ENCODE data around the gene ZNF570. TPM values are rescaled to one million over a fixed set of nuclear protein-coding genes. Genes with fewer than 3 reads are reported as not detected.
A peak's percentile ranks its signal among the peaks of the same experiment; 100 is the strongest.

Gene ZNF570
- 10 to 100 TPM in 1 of 3 donors, 1 to 10 TPM in 2; 3.7 to 10.4 (median 4.1) TPM for polyA plus RNA-seq

- peak; percentile 85 to 87 (median 86) for DNase-seq
- peaks cover 44 to 52% of the 10 kb centered on the region in 2 donors for H3K4me1 Mint-ChIP-seq
- H3K36me3 Mint-ChIP-seq: peaks cover 16 to 20% (median 19%) of the 10 kb centered on the region in 3 donors
- peak within 1 kb of the TSS; percentile 95 to 99 (median 97) for H3K4me3 Mint-ChIP-seq
- peaks cover 5 to 11% (median 8%) of the 10 kb centered on the region in 6 donors for H3K9me3 Mint-ChIP-seq
- peaks cover 8 to 26% (median 25%) of the 10 kb centered on the region in 3 donors for H3K27me3 Mint-ChIP-seq (ENCODE audit: low read depth in 3 of 3)
- peak within 1 kb of the TSS; percentile 97 to 99 (median 98) for H3K27ac Mint-ChIP-seq
These were observed at the start of gene ZNF570 for GRCh38 chr19:37468961-37469777. Gene ZNF570 (plus strand): TSS chr19:37469356. CDS start chr19:37470355, 999 bp downstream.

DNA sequence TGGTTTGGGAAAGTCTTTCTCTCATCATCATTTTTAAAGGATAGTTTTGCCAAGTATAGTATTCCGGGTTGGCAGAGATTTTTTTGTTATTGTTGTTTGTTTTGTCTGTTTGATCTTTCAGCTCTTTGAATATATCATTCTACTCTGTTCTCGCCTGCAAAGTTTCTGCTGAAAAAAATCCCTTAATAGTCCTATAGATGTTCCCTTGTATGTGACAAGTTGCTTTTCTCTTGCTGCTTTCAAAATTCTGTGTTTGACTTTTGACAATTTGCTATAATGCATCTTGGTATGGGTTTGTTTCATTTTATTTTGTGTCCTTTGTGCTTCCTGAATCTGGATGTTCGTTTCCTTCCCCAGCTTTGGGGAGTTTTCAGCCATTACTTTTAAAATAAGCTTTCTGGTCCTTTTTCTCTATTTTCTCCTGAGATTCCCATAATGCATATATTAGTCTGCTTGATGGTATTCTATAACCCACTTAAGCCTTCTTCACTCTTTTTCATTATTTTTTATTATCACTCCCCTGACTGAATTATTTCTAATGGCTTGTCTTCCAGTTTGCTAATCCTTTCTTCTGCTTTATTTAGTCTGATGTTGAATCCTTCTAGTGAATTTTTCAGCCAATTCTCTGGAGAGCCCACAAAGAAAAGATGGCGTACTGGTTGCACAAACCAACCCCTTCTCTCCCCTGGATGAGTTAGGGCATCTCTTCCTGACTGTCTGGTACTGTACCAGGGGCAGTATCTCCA, 16.5 kb upstream of the ZNF570 start:
- peaks cover 74 to 98% (median 93%) of the 10 kb centered on the region in 6 donors for H3K9me3 Mint-ChIP-seq
- no peak overlapping the region for H3K4me3 Mint-ChIP-seq
- H3K36me3 Mint-ChIP-seq: peaks cover 57 to 63% (median 60%) of the 10 kb centered on the region in 3 donors
- DNase-seq: no peak
- peaks cover 2 to 3% (median 2%) of the 10 kb centered on the region in 3 donors for H3K27me3 Mint-ChIP-seq (ENCODE audit: low read depth in 3 of 3)
- H3K27ac Mint-ChIP-seq: peak overlapping the region in 1 of 6 donors; percentile 41
- H3K4me1 Mint-ChIP-seq: no peaks in the 10 kb centered on the region

DNA sequence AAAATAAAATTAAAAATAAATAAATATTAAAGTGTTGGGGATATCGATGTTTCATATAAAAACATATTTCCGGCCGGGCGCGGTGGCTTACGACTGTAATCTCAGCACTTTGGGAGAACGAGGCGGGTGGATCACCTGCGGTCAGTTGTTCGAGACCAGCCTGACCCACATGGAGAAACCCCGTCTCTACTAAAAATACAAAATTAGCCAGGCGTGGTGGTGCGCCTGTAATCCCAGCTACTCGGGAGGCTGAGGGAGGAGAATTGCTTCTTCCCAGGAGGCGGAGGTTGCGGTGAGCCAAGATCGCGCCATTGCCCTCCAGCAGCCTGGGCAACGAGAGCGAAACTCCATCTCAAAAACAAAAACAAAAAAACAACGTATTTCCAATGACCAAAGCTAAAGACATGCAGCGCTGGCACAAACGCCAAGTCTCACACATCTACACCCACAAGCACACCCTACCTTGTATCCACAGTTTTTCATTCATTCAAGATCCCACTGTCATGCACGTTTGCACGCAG, 2.8 kb upstream of the ZNF570 start:
- peaks cover 16 to 20% (median 20%) of the 10 kb centered on the region in 3 donors for H3K36me3 Mint-ChIP-seq
- H3K27me3 Mint-ChIP-seq (ENCODE audit: low read depth in 3 of 3): peaks cover 8 to 26% (median 25%) of the 10 kb centered on the region in 3 donors
- peak overlapping the region; percentile 97 to 99 (median 98) for H3K27ac Mint-ChIP-seq
- peak overlapping the region; percentile 91 to 99 (median 97) for H3K4me3 Mint-ChIP-seq
- peaks cover 5 to 11% (median 8%) of the 10 kb centered on the region in 6 donors for H3K9me3 Mint-ChIP-seq
- H3K4me1 Mint-ChIP-seq: peaks cover 44 to 52% of the 10 kb centered on the region in 2 donors
- no peak for DNase-seq

GRCh38 chr19:37466798-37467607, 2.2 kb upstream of the ZNF570 start, which contains the start of gene ZNF569:
Gene ZNF569 (minus strand): TSS chr19:37467444. CDS start chr19:37444921, 22,523 bp downstream.
- H3K27me3 Mint-ChIP-seq (ENCODE audit: low read depth in 3 of 3): peaks cover 8 to 26% (median 25%) of the 10 kb centered on the region in 3 donors

GRCh38 chr19:37467608-37468090, 1.5 kb upstream of the ZNF570 start:
- no peak for DNase-seq
- H3K4me3 Mint-ChIP-seq: peak overlapping the region; percentile 91 to 99 (median 97)
- peaks cover 5 to 11% (median 8%) of the 10 kb centered on the region in 6 donors for H3K9me3 Mint-ChIP-seq
- H3K27ac Mint-ChIP-seq: peak overlapping the region; percentile 97 to 99 (median 98)
- H3K4me1 Mint-ChIP-seq: peaks cover 44 to 52% of the 10 kb centered on the region in 2 donors
- peaks cover 8 to 26% (median 25%) of the 10 kb centered on the region in 3 donors for H3K27me3 Mint-ChIP-seq (ENCODE audit: low read depth in 3 of 3)
- H3K36me3 Mint-ChIP-seq: peaks cover 16 to 20% (median 20%) of the 10 kb centered on the region in 3 donors

More at GRCh38 chr19:37466798-37467607, 2.2 kb upstream of the ZNF570 start, which contains the start of gene ZNF569:
- peaks cover 16 to 20% (median 20%) of the 10 kb centered on the region in 3 donors for H3K36me3 Mint-ChIP-seq
- DNase-seq: peak; percentile 87 to 90 (median 89)
- peaks cover 44 to 52% of the 10 kb centered on the region in 2 donors for H3K4me1 Mint-ChIP-seq
- peak within 1 kb of the TSS; percentile 97 to 99 (median 98) for H3K27ac Mint-ChIP-seq
- peak within 1 kb of the TSS; percentile 91 to 99 (median 97) for H3K4me3 Mint-ChIP-seq
- peaks cover 5 to 11% (median 8%) of the 10 kb centered on the region in 6 donors for H3K9me3 Mint-ChIP-seq

GRCh38 chr19:37470216-37470615, 1.1 kb downstream of the ZNF570 start:
- peaks cover 41 to 47% of the 10 kb centered on the region in 2 donors for H3K4me1 Mint-ChIP-seq
- peaks cover 5 to 11% (median 8%) of the 10 kb centered on the region in 6 donors for H3K9me3 Mint-ChIP-seq
- no peak for DNase-seq

GRCh38 chr19:37472165-37472564, 3.0 kb downstream of the ZNF570 start:
- Mint-ChIP-seq H3K36me3 (peaks cover 28 to 31% (median 29%) of the 10 kb centered on the region in 3 donors), H3K4me1 (peaks cover 30% of the 10 kb centered on the region in 2 donors), H3K27ac (no peak overlapping the region), H3K4me3 (no peak overlapping the region), H3K27me3 (ENCODE audit: low read depth in 3 of 3) (peaks cover 6 to 22% (median 18%) of the 10 kb centered on the region in 3 donors), H3K9me3 (peaks cover 11 to 23% (median 17%) of the 10 kb centered on the region in 6 donors)
- no peak for DNase-seq

More at GRCh38 chr19:37470216-37470615, 1.1 kb downstream of the ZNF570 start:
- H3K27ac Mint-ChIP-seq: peak overlapping the region; percentile 95 to 99 (median 98)
- H3K36me3 Mint-ChIP-seq: peaks cover 9 to 13% (median 13%) of the 10 kb centered on the region in 3 donors
- peak overlapping the region; percentile 92 to 99 (median 97) for H3K4me3 Mint-ChIP-seq
- peaks cover 8 to 26% (median 25%) of the 10 kb centered on the region in 3 donors for H3K27me3 Mint-ChIP-seq (ENCODE audit: low read depth in 3 of 3)

- no peak for DNase-seq
- Mint-ChIP-seq H3K36me3 (peaks cover 64 to 68% (median 67%) of the 10 kb centered on the region in 3 donors), H3K9me3 (peaks cover 55 to 97% (median 90%) of the 10 kb centered on the region in 6 donors)
These were observed 15.4 kb downstream of the ZNF570 start for GRCh38 chr19:37484406-37485168.

DNA sequence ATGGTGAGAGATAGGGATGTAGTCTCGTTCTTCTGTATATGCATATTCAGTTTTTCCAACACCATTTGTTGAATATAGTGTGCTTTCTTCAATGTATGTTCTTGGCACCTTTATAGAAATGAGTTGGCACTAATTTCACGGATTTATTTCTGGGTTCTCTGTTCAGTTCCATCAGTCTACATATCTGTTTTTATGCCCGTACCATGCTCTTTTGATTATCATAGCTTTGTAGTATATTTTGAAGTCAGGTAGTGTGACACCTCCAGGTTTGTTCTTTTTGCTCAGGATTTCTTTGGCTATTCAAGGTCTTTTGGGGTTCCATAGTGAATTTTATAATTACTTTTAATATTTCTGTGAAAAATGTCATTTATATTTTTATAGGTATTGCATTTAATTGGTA, 23.1 kb downstream of the ZNF570 start:
- no peak for DNase-seq
- Mint-ChIP-seq H3K9me3 (peaks cover 29 to 88% (median 70%) of the 10 kb centered on the region in 6 donors), H3K4me1 (no peaks in the 10 kb centered on the region), H3K27ac (no peak overlapping the region), H3K36me3 (peaks cover 12 to 30% (median 14%) of the 10 kb centered on the region in 3 donors), H3K27me3 (ENCODE audit: low read depth in 3 of 3) (no peaks in the 10 kb centered on the region), H3K4me3 (no peak overlapping the region)

More at GRCh38 chr19:37484406-37485168, 15.4 kb downstream of the ZNF570 start:
- Mint-ChIP-seq H3K4me3 (no peak overlapping the region), H3K4me1 (peaks cover 0 to 4% of the 10 kb centered on the region in 2 donors), H3K27me3 (ENCODE audit: low read depth in 3 of 3) (peaks cover 0 to 5% (median 1%) of the 10 kb centered on the region in 3 donors), H3K27ac (peak overlapping the region in 1 of 6 donors; percentile 29)

DNA sequence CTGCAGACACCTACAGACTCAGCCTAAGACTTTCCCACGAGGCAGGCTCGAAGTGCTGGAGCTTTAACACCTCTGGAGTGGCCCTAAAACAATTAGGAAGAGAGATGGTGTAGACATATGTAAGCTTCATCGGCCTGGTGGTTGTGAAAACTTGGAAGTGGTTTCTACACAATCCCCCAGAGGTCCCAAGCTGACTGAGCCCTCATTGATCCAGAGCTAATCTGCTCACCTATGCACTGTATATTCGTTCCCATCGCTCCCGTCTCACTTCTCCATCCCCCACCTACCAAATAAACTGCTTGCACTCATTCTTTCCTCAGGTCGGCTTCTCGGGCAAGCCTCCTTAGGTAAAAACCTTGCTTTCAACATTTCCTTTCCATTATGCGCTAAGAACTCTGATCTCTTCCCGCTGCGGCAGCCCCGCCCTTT, 36.8 kb downstream of the ZNF570 start:
- Mint-ChIP-seq H3K27me3 (ENCODE audit: low read depth in 3 of 3) (peaks cover 0 to 7% (median 2%) of the 10 kb centered on the region in 3 donors), H3K27ac (no peak overlapping the region)
- DNase-seq: no peak

DNA sequence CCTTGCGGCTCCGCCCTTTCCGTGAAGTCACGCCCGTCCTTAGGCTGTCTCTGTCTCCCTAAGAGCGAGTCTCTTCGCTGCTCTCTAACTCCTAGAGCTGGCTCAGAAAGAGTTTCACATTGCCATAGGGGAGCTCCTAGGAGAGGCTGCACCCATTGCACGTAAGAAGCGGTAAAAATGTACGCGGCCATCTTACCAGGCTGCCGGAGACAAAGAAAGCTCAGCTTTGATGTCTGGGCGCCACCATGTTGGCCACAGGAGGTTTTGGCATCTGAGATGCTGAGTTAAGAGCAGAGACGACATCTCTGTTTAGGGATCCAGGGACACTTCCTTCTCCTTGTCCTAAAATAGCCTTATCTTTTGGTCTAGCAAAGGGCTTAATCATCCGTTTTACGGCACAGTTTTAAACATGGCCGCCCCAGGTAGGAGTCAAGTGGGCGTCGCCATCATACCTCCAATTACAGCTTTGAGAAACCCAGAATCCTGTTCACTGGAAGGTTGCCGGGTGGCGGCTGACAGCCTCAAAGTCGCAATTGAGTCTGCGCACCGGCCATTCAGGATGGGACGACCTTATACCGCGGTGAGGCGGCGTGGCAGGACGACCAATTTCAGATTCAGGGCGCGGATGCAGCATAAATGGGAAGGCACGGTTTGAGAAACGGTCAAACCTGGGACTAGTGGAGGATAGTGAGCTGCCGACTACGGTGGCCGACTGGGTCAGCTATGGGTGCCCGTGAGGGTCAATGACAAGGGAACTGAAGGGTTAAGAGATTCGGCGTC, 37.4 kb downstream of the ZNF570 start, which contains the start of gene ZNF793:
TSS of gene ZNF793 (plus strand) at position 553 of the 780 bp plus-strand sequence. CDS start 16,501 bp downstream, outside the sequence.
- peak; percentile 81 to 84 (median 82) for DNase-seq
- no peaks in the 10 kb centered on the region for H3K4me1 Mint-ChIP-seq
- H3K36me3 Mint-ChIP-seq: peaks cover 5 to 22% (median 11%) of the 10 kb centered on the region in 3 donors
- H3K9me3 Mint-ChIP-seq: peaks cover 0 to 5% (median 2%) of the 10 kb centered on the region in 6 donors
- H3K4me3 Mint-ChIP-seq: no peak within 1 kb of the TSS
- peaks cover 0 to 7% (median 0%) of the 10 kb centered on the region in 3 donors for H3K27me3 Mint-ChIP-seq (ENCODE audit: low read depth in 3 of 3)
- H3K27ac Mint-ChIP-seq: no peak within 1 kb of the TSS

More for the DNA sequence above, 36.8 kb downstream of the ZNF570 start:
- Mint-ChIP-seq H3K4me1 (no peaks in the 10 kb centered on the region), H3K4me3 (no peak overlapping the region), H3K36me3 (peaks cover 4 to 19% (median 11%) of the 10 kb centered on the region in 3 donors), H3K9me3 (peaks cover 0 to 5% (median 2%) of the 10 kb centered on the region in 6 donors)

Data from immature natural killer cell (primary cell).